Neural cell (in vitro differentiated cells): Measurements from ENCODE around the gene PXDN.

Source experiments
- EP300 ChIP-seq: fragments of 450-650 bp; conservative IDR thresholded peaks from 2 replicates; pipeline ENCODE4 v1.6.1; 2014; ENCODE audit warnings: antibody characterized with exemption, mild to moderate bottlenecking, moderate library complexity; ENCODE audit not compliant: poor library complexity, severe bottlenecking
- EZH2 ChIP-seq: fragments of 200-600, 300-800 bp; shearing (Covaris generic), sonication (generic); IDR thresholded peaks from 2 replicates; pipeline ENCODE4 v1.6.1; 2014; ENCODE audit warnings: antibody characterized with exemption, low read length, borderline replicate concordance, mild to moderate bottlenecking; ENCODE audit not compliant: insufficient read depth, poor library complexity, severe bottlenecking
- MXI1 ChIP-seq: fragments of 450-650 bp; conservative IDR thresholded peaks from 2 replicates; pipeline ENCODE4 v1.6.1; 2014; ENCODE audit warnings: antibody characterized with exemption, mild to moderate bottlenecking; ENCODE audit not compliant: poor library complexity, severe bottlenecking
- POLR2AphosphoS5 ChIP-seq: IDR thresholded peaks from 2 replicates; pipeline ENCODE4 v1.6.1; 2012
- RAD21 ChIP-seq: fragments of 450-650 bp; conservative IDR thresholded peaks from 2 replicates; pipeline ENCODE4 v1.6.1; 2014; ENCODE audit warnings: antibody characterized with exemption, mild to moderate bottlenecking, moderate library complexity
- SMC3 ChIP-seq: fragments of 450-650 bp; conservative IDR thresholded peaks from 2 replicates; pipeline ENCODE4 v1.6.1; 2014; ENCODE audit warnings: antibody characterized with exemption, mild to moderate bottlenecking, moderate library complexity; ENCODE audit not compliant: poor library complexity
- TAF1 ChIP-seq: IDR thresholded peaks from 2 replicates; pipeline ENCODE4 v1.6.1; 2012; ENCODE audit warnings: low read depth
- TF ChIP-seq, protein P1 (sequence below): fragments of 450-650 bp; IDR thresholded peaks from 2 replicates; pipeline ENCODE4 v1.5.1; 2014; ENCODE audit warnings: antibody characterized with exemption, mild to moderate bottlenecking, moderate library complexity; ENCODE audit not compliant: poor library complexity, severe bottlenecking
- TF ChIP-seq, protein P2 (sequence below): IDR thresholded peaks from 2 replicates; pipeline ENCODE4 v1.6.1; 2012; ENCODE audit warnings: borderline replicate concordance

DNA sequence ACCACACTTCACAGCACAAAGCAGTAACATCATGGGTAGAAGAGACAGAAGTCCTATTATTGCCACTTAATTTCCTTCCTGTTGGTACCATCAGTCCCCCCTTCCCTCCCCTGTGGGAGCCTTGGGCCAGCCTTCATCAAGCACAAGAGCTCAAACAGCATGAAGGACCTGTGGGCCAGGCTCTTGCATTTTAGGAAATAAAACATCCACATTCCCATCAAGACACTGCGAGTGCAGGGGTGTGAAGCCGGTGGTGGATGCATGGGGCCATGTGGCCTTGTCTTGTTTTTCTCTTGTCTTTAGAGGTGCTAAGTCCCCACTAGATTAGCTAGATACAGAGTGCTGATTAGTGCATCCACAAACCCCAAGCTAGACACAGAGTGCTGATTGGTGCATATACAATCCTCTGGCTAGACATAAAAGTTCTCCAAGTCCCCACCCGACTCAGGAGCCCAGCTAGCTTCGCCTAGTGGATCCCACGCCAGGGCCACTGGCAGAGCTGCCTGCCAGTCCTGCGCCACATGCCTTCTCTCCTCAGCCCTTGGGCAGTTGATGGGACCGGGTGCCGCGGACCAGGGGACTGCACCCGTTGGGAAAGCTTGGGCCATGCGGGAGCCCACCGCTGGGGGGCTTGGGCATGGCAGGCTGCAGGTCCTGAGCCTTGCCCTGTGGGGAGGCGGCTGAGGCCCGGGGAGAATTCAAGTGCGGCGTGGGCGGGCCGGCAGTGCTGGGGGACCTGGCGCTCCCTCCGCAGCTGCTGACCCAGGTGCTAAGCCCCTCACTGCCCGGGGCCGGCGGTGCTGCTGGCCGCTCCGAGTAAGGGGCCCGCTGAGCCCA lies 14.7 kb upstream of the PXDN start:
- TF ChIP-seq, protein P1, sequence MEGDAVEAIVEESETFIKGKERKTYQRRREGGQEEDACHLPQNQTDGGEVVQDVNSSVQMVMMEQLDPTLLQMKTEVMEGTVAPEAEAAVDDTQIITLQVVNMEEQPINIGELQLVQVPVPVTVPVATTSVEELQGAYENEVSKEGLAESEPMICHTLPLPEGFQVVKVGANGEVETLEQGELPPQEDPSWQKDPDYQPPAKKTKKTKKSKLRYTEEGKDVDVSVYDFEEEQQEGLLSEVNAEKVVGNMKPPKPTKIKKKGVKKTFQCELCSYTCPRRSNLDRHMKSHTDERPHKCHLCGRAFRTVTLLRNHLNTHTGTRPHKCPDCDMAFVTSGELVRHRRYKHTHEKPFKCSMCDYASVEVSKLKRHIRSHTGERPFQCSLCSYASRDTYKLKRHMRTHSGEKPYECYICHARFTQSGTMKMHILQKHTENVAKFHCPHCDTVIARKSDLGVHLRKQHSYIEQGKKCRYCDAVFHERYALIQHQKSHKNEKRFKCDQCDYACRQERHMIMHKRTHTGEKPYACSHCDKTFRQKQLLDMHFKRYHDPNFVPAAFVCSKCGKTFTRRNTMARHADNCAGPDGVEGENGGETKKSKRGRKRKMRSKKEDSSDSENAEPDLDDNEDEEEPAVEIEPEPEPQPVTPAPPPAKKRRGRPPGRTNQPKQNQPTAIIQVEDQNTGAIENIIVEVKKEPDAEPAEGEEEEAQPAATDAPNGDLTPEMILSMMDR, result no peak
- TF ChIP-seq EP300 (no peak), POLR2AphosphoS5 (no peak), EZH2 (no peak), MXI1 (no peak), TAF1 (no peak), SMC3 (no peak), RAD21 (no peak)
- TF ChIP-seq, protein P2, sequence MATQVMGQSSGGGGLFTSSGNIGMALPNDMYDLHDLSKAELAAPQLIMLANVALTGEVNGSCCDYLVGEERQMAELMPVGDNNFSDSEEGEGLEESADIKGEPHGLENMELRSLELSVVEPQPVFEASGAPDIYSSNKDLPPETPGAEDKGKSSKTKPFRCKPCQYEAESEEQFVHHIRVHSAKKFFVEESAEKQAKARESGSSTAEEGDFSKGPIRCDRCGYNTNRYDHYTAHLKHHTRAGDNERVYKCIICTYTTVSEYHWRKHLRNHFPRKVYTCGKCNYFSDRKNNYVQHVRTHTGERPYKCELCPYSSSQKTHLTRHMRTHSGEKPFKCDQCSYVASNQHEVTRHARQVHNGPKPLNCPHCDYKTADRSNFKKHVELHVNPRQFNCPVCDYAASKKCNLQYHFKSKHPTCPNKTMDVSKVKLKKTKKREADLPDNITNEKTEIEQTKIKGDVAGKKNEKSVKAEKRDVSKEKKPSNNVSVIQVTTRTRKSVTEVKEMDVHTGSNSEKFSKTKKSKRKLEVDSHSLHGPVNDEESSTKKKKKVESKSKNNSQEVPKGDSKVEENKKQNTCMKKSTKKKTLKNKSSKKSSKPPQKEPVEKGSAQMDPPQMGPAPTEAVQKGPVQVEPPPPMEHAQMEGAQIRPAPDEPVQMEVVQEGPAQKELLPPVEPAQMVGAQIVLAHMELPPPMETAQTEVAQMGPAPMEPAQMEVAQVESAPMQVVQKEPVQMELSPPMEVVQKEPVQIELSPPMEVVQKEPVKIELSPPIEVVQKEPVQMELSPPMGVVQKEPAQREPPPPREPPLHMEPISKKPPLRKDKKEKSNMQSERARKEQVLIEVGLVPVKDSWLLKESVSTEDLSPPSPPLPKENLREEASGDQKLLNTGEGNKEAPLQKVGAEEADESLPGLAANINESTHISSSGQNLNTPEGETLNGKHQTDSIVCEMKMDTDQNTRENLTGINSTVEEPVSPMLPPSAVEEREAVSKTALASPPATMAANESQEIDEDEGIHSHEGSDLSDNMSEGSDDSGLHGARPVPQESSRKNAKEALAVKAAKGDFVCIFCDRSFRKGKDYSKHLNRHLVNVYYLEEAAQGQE, result no peak
